ENCODE results near the gene KAT7. TPM values are rescaled to one million over a fixed set of nuclear protein-coding genes. Genes with fewer than 3 reads are reported as not detected.

Gene KAT7
- total RNA-seq, 1 donor from 2014 or later = 64.0 TPM

DNA sequence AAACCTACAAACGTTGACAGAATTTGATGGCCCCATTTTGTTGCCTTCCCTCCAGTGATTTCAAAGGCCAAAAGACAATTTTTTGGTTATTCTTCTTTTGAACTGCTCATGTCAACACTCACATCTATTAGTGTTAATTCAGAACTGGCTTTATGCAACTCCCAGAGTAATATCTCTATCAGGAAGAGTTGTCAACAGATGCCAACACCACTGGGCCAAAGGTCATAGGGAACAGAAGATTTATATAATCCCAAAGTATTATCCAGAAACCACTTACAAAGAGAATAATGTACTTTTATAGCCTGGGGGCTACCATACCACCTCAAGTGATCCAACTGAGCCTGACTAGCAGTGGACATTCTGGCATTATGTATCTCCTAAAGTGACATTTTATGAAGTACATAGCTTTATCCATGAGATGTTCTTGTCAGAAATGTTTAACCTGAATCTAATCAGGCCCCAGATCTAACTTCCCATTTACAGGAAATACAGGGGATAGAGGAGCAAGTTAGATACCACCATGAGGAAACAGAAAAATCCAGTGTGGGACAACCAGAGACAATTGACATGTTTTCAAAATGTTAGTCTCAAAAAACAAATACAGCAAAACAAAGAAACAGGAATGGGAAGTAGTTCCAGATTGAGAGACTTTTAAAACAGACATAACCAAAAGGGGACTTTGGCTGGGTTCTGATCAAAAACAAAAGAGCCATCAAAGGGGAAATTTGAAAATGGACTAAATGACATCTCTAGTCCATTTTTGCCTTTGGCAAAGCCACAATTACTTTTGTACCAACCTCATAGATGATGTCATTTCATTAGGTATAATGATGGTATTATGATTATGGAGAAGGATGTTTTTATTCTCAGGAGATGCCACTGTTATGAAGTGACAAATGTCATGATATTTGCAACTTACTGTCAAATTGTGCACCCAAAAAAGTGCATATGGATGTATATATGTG lies 43.0 kb upstream of the KAT7 start:
- H3K4me1 Mint-ChIP-seq (ENCODE audit: unreplicated experiment) = peaks cover 24% of the 10 kb centered on the region
- no peak overlapping the region for H3K27ac Mint-ChIP-seq
- H3K27me3 Mint-ChIP-seq = no peaks in the 10 kb centered on the region
- H3K36me3 Mint-ChIP-seq = no peaks in the 10 kb centered on the region
- TF ChIP-seq, protein P1, sequence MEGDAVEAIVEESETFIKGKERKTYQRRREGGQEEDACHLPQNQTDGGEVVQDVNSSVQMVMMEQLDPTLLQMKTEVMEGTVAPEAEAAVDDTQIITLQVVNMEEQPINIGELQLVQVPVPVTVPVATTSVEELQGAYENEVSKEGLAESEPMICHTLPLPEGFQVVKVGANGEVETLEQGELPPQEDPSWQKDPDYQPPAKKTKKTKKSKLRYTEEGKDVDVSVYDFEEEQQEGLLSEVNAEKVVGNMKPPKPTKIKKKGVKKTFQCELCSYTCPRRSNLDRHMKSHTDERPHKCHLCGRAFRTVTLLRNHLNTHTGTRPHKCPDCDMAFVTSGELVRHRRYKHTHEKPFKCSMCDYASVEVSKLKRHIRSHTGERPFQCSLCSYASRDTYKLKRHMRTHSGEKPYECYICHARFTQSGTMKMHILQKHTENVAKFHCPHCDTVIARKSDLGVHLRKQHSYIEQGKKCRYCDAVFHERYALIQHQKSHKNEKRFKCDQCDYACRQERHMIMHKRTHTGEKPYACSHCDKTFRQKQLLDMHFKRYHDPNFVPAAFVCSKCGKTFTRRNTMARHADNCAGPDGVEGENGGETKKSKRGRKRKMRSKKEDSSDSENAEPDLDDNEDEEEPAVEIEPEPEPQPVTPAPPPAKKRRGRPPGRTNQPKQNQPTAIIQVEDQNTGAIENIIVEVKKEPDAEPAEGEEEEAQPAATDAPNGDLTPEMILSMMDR (conservative IDR thresholded peaks at IDR 0.05) = no peak
- no peak for DNase-seq (ENCODE audit: extremely low spot score, unreplicated experiment)
- no peaks in the 10 kb centered on the region for H3K9me3 Mint-ChIP-seq
- H3K4me3 Mint-ChIP-seq = no peak overlapping the region

GRCh38 chr17:49746791-49747490 lies 41.5 kb upstream of the KAT7 start:
- no peak for DNase-seq (ENCODE audit: extremely low spot score, unreplicated experiment)
- H3K27ac Mint-ChIP-seq = no peak overlapping the region

GRCh38 chr17:49747632-49748031 lies 40.8 kb upstream of the KAT7 start:
- no peak for DNase-seq (ENCODE audit: extremely low spot score, unreplicated experiment)
- no peak overlapping the region for H3K4me3 Mint-ChIP-seq
- no peaks in the 10 kb centered on the region for H3K9me3 Mint-ChIP-seq
- no peaks in the 10 kb centered on the region for H3K36me3 Mint-ChIP-seq
- no peaks in the 10 kb centered on the region for H3K27me3 Mint-ChIP-seq
- H3K27ac Mint-ChIP-seq = no peak overlapping the region
- peaks cover 19% of the 10 kb centered on the region for H3K4me1 Mint-ChIP-seq (ENCODE audit: unreplicated experiment)
- TF ChIP-seq, protein P1 (conservative IDR thresholded peaks at IDR 0.05) = no peak

More at GRCh38 chr17:49746791-49747490, 41.5 kb upstream of the KAT7 start:
- Mint-ChIP-seq H3K27me3 (no peaks in the 10 kb centered on the region), H3K4me3 (no peak overlapping the region), H3K36me3 (no peaks in the 10 kb centered on the region), H3K9me3 (no peaks in the 10 kb centered on the region), H3K4me1 (ENCODE audit: unreplicated experiment) (peaks cover 22% of the 10 kb centered on the region)
- TF ChIP-seq, protein P1 (conservative IDR thresholded peaks at IDR 0.05) = no peak

- no peak overlapping the region for H3K4me3 Mint-ChIP-seq
- no peaks in the 10 kb centered on the region for H3K9me3 Mint-ChIP-seq
- peaks cover 15% of the 10 kb centered on the region for H3K4me1 Mint-ChIP-seq (ENCODE audit: unreplicated experiment)
- H3K27me3 Mint-ChIP-seq = no peaks in the 10 kb centered on the region
- DNase-seq (ENCODE audit: extremely low spot score, unreplicated experiment) = no peak
- TF ChIP-seq, protein P1 (conservative IDR thresholded peaks at IDR 0.05) = no peak
- H3K27ac Mint-ChIP-seq = no peak overlapping the region
- H3K36me3 Mint-ChIP-seq = no peaks in the 10 kb centered on the region
These were observed 40.3 kb upstream of the KAT7 start for GRCh38 chr17:49748223-49748622.

DNA sequence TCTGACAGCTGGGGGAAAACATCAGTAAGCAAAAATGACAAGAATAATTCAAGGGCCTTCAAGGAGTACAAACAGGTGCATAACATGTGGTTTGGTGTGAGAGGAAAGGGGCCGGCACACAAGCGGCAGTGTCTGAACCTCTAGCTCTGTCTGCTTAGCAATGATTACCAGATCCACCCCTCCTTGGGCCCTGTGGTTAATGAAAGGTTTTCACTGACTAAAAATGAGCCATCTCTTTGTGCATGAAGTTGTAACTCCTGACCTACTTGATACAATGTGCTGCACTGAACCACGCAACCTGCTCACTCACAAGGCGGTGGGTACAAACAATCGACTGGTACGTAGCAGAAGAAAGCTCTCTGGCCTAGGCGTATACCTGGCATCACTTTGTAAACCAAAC lies 39.7 kb upstream of the KAT7 start:
- no peak overlapping the region for H3K4me3 Mint-ChIP-seq
- no peaks in the 10 kb centered on the region for H3K9me3 Mint-ChIP-seq
- TF ChIP-seq, protein P1 (conservative IDR thresholded peaks at IDR 0.05) = no peak
- no peaks in the 10 kb centered on the region for H3K27me3 Mint-ChIP-seq
- no peak overlapping the region for H3K27ac Mint-ChIP-seq
- H3K4me1 Mint-ChIP-seq (ENCODE audit: unreplicated experiment) = peaks cover 15% of the 10 kb centered on the region
- H3K36me3 Mint-ChIP-seq = no peaks in the 10 kb centered on the region
- DNase-seq (ENCODE audit: extremely low spot score, unreplicated experiment) = no peak
